Middle frontal gyrus (tissue), 1 donor: ENCODE data around the gene RLF.
"Not testable (repeated sequence)": the region's sequence is repeated elsewhere in the genome, so short reads cannot be mapped to it uniquely, and the experiment has no call there.

Experiments used
- DNase-seq: peaks from one replicate; pipeline ENCODE4 v3.0.0-alpha.2; 2015; ENCODE audit warnings: low spot score; ENCODE audit errors: extremely low spot score

RLF gene

GRCh38 chr1:40162753-40163441 lies 1.7 kb downstream of the RLF start:
- no peak for DNase-seq

DNA sequence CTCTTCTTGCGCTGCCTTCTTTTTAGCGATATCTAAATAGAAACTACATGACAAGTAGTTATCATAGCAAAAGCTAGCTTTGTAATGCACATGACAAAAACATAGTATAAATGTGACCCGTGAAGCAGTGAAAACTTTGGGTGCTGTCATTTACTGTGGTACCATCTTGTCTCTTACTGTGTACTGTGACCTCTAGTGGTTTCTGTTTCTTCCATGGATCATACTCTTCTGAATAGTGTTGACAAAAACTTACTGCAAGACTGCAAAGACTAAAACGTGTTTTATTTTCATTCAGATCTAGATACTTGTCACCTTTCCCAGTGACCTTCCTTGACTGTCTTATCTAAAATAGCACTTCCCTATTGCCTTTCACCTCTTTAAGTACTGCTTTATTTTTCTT lies 6.1 kb downstream of the RLF start:
- DNase-seq, result no peak

GRCh38 chr1:40171036-40171435 lies 9.8 kb downstream of the RLF start:
- DNase-seq, result no peak

DNA sequence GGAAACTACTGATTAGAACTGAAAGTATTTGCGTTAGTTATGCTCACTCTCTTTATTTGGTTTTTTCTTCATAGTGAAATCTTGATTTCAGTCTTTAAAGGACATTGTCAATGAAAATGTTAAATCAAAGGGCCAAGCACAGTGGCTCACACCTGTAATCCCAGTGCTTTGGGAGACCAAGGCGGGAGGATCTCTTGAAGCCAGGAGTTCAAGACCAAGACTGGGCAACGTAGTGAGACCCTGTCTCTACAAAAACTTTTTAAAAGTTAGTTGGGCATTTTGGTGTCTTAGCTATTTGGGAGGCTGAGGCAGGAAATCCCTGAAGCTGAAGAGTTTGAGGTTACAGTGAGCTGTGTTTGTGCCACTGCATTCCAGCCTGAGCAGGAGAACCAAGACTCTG lies 13.6 kb downstream of the RLF start:
- no peak for DNase-seq

DNA sequence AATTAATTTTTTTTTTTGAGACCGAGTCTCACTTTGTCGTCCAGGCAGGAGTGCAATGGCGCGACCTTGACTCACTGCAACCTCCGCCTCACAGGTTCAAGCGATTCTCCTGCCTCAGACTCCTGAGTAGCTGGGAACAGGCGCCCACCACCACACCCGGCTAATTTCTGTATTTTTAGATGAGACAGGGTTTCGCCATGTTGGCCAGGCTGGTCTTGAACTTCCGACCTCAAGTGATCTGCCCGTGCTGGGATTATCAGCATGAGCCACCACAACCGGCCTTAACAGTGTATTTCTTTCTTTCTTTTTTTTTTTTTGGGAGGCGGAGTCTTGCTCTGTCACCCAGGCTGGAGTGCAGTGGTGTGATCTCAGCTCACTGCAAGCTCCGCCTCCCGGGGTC lies 15.8 kb downstream of the RLF start:
- not testable (repeated sequence) for DNase-seq

GRCh38 chr1:40178200-40178599 lies 17.0 kb downstream of the RLF start:
- DNase-seq, result no peak

GRCh38 chr1:40179496-40180089 lies 18.4 kb downstream of the RLF start:
- DNase-seq, result no peak

DNA sequence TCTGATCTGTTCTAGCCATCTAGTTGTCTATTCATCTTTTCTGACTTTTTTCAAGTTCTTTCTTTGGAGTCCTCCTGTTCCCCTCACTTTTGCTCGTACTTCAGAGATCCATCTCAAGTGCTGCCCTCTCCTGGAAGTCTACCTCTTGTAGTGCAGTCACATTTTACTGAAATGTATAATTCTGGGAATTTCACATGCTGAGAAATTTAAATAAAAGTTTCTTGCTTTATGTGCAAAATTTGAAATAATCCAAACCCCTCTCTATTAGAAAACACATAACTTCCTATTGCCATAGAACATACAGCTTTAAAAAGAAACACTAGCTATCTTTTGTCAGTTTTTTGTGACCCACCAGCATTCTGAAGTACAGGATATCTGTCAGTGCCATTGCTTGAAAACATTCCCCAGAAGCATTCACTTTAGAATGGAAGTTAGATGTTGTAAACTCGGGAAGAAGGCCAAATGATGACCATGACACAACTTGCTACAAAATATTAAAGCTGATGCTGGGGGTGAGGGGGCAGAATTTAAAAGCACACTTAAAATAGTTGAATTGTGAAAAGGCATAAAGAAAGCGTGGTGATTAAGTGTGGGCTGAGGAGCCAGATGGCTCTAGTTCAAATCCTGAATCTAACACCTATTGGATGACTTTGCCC lies 22.0 kb downstream of the RLF start:
- DNase-seq, result no peak

- no peak for DNase-seq
Measured at GRCh38 chr1:40184193-40184592, 23.0 kb downstream of the RLF start.

- DNase-seq, result no peak
Measured at GRCh38 chr1:40185951-40186864, 25.0 kb downstream of the RLF start.

DNA sequence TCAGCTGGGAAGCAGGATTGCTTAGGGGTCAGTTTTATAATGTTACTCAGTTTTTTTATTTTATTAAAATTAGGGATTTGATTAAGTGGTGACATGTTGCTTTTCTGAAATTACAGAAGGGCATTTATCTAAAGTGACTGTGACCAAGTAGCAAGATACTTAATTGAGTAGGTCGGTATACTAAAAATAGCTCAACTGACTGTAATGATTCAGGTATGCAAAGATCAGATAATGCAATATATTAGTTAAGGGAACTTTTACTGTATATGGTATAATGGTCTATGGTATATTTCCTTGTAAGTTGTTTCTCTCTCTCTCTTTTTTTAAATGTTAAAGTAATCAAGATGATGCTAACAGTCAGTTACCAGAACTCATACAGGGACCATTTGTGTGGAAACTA lies 26.2 kb downstream of the RLF start:
- DNase-seq, result no peak

- not testable (repeated sequence) for DNase-seq
Measured at GRCh38 chr1:40194639-40195038, 33.5 kb downstream of the RLF start.

DNA sequence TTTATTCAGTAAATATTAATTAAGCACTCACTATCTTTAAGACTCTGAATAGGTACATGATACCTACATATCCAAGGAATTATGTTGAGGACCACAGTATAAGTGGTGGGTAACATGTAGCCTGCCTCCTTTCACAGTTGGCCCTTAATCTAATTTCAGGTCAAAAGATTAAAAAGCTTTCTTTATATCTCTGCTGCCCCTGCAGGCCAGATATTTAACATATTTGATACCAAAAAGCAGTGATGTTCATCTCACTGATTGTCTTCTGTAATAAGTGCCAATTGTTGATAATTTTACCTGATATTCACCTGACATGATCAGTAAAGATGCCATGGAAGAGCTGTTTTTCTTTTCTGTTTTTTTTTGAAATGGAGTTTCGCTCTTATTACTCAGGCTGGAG lies 36.5 kb downstream of the RLF start:
- DNase-seq, result no peak

- no peak for DNase-seq
Measured at GRCh38 chr1:40199126-40199525, 37.9 kb downstream of the RLF start.

DNA sequence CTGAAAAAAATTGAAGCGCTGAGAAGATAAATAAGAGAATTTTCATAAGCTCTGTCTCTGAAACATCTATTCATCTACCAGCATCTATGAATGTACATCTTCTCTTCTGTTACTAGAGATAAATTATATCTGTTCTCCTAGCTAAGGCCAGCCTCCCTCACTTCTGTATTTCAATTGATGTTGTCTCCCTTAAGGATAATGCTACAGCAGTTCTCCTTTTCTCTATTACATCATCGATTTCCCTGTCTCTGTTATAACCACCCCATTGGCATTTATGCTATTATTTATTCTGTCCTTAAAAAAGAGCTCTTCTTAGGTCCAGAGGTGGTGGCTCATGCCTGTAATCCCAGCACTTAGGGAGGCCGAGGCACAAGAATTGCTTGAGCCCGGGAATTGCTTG lies 43.7 kb downstream of the RLF start:
- DNase-seq, result no peak

GRCh38 chr1:40210511-40211204 lies 49.5 kb downstream of the RLF start:
- no peak for DNase-seq

GRCh38 chr1:40218333-40218732 lies 57.1 kb downstream of the RLF start:
- no peak for DNase-seq

- DNase-seq, result not testable (repeated sequence)
Measured at GRCh38 chr1:40221471-40221905, 60.3 kb downstream of the RLF start.

GRCh38 chr1:40221977-40222772 lies 61.0 kb downstream of the RLF start:
- DNase-seq, result no peak

DNA sequence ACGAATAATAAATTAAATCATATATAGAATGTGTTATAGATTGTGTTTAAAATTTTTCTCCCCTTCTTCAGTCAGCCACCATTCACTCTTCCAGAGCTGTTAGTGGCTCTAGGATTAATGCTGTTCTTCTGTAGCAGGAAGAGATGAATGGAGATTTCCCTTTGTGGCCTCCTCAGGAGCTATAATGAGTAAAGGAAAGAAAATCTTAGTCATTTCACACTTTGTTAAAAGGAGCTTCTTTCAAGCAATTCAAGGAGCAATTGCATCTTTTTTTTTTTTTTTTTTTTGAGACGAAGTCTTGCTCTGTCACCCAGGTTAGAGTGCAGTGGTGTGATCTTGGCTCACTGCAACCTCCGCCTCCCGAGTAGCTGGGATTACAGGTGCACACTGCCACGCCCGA lies 62.9 kb downstream of the RLF start:
- DNase-seq, result no peak
